Measurements from ENCODE around the gene PCDH12. TPM values are rescaled to one million over a fixed set of nuclear protein-coding genes. Genes with fewer than 3 reads are reported as not detected.
"Not testable (repeated sequence)": the region's sequence is repeated elsewhere in the genome, so short reads cannot be mapped to it uniquely, and the experiment has no call there.

Gene PCDH12
- total and polyA plus RNA-seq, 9 donors, result 13.0 to 19.9 (median 18.7) TPM

DNA sequence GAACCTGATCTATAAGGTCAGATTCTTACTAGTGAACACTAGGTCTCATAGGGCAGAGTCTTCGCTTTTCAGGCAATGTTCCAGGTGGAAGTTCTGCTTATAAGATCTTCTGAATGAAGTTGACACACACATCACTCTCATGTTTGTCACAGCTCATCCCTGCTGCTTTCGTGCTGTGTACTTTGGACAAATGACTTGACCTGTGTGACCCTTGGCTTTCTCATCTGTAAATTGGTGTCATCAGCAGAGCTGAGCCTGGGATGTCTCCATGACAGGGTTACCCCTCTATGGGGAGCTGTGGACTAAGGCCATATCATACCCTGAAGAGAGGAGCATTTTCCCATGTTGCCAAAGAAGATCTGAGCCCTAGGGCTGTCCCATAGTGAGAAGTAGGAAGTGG, 31.6 kb downstream of the PCDH12 start:
- Histone ChIP-seq H3K4me3 (ENCODE audit: low read length) (no peak overlapping the region), H3K36me3 (ENCODE audit: control insufficient read depth, insufficient read depth, low read length) (peaks cover 58% of the 10 kb centered on the region), H3K4me1 (ENCODE audit: control insufficient read depth, insufficient read depth, low read length) (peaks cover 14% of the 10 kb centered on the region), H3K9me3 (replicated peaks; ENCODE audit: control insufficient read depth, low read depth, low read length) (no peaks in the 10 kb centered on the region), H3K27me3 (ENCODE audit: control insufficient read depth, insufficient read depth, low read length) (no peaks in the 10 kb centered on the region), H3K27ac (ENCODE audit: low read length) (no peak overlapping the region)
- WGBS (ENCODE audit: insufficient coverage), result 100% methylated on average over 1 of the region's 2 CpGs
- no peak for DNase-seq

DNA sequence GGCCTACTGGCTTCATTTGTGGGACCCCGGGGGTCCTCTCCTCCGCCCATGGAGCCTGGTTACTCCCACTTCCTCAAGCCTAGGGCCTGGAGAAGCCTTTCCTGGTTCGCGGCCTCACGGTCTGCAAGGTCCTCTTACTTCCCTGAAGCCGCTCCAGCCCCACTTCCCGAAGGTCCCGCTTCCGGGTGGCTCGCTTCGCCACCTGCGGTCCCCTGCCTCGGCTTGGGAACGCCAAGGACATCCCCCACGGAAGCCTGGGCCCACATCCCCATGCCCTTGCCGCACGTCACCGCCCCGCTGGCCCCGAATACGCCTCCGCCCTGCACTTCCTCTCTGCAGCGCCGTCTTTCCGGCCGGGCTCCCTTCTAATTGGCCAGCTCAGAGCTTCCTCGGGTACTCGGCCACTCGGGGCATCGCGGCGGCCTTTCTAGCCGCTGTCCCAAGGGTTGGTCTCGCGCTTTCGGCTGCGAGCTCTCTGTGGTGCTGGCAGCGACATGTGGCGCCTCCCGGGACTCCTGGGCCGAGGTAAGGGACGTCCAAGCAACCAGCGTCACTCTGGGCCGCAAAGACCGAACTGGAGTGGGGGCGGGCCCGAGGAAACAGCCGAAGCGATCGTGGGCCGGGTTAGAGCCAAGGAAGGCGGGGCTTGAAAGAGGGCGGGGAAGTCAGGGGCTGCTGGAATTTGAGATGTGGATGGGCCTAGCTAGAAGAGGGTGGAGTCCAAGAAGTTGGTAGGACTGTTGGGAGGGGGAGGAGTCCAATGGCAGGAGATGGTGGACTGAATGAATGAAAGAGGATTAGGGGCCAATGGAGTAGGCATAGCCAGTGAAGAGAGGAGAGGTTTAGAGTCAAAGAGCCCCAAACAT, 34.3 kb downstream of the PCDH12 start, which contains the start of gene DELE1:
TSS of gene DELE1 (plus strand) at position 424 of the 866 bp plus-strand sequence. CDS start at position 495, 71 bp downstream.
- H3K27ac ChIP-seq (ENCODE audit: low read length), result peak within 1 kb of the TSS; percentile 99
- no peaks in the 10 kb centered on the region for H3K9me3 ChIP-seq (replicated peaks; ENCODE audit: control insufficient read depth, low read depth, low read length)
- peak within 1 kb of the TSS; percentile 93 for H3K4me3 ChIP-seq (ENCODE audit: low read length)
- H3K36me3 ChIP-seq (ENCODE audit: control insufficient read depth, insufficient read depth, low read length), result peaks cover 34% of the 10 kb centered on the region
- H3K4me1 ChIP-seq (ENCODE audit: control insufficient read depth, insufficient read depth, low read length), result peaks cover 14% of the 10 kb centered on the region
- peak; percentile 98 for DNase-seq
- under 1% methylated on average over 52 of the region's 53 CpGs for WGBS (ENCODE audit: insufficient coverage)
- no peaks in the 10 kb centered on the region for H3K27me3 ChIP-seq (ENCODE audit: control insufficient read depth, insufficient read depth, low read length)

DNA sequence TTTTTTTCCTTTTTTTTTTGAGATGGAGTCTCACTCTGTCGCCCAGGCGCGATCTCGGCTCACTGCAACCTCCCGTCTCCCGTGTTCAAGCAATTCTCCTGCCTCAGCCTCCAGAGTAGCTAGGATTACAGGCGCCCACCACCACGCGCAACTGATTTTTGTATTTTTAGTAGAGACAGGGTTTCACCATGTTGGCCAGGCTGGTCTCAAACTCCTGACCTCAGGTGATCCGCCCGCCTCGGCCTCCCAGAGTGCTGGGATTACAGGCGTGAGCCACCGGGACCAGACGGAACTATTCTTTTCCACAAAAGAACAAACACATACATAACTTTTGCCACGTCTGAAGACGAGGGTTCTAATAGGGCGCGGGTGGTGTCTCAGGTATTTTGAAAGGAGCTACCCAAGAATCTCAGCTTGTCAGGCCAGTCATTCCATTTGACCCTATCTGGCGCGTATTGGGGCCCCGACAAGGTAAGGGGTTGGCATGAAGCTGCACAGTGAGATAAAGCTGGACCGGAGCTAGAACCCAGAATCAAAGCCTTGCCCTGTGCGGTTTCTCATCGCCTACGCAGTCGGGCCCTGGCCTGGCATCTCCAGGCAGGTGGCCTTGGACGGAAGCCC, 35.1 kb downstream of the PCDH12 start:
- Histone ChIP-seq H3K36me3 (ENCODE audit: control insufficient read depth, insufficient read depth, low read length) (peaks cover 27% of the 10 kb centered on the region), H3K27ac (ENCODE audit: low read length) (peak overlapping the region; percentile 99), H3K4me1 (ENCODE audit: control insufficient read depth, insufficient read depth, low read length) (peaks cover 14% of the 10 kb centered on the region), H3K4me3 (ENCODE audit: low read length) (peak overlapping the region; percentile 93)
- H3K9me3 ChIP-seq (replicated peaks; ENCODE audit: control insufficient read depth, low read depth, low read length); H3K27me3 ChIP-seq (ENCODE audit: control insufficient read depth, insufficient read depth, low read length); DNase-seq: not testable (repeated sequence)
- 7% methylated on average over 9 of the region's 28 CpGs for WGBS (ENCODE audit: insufficient coverage)

DNA sequence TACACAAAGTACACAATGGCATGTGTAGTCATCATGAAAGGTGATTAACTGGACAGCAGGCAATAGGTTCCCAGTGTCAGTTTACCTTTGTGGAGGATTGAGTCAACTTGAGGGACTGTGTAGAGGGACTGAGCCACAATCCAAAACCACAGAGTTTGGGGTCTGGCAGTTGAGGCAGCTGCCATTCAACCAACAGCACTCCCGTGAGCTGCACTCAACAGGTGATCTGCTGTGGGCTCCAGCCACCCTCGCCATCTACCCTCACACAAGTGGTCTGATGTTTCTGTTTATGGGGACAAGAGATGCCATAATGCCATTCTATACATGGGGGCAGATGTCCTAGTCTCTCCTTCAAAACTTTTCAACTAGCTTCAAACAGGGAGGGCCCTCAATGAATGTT, 37.2 kb downstream of the PCDH12 start:
- DNase-seq, result no peak
- Histone ChIP-seq H3K4me1 (ENCODE audit: control insufficient read depth, insufficient read depth, low read length) (peaks cover 14% of the 10 kb centered on the region), H3K9me3 (replicated peaks; ENCODE audit: control insufficient read depth, low read depth, low read length) (no peaks in the 10 kb centered on the region), H3K27ac (ENCODE audit: low read length) (no peak overlapping the region), H3K27me3 (ENCODE audit: control insufficient read depth, insufficient read depth, low read length) (no peaks in the 10 kb centered on the region), H3K4me3 (ENCODE audit: low read length) (no peak overlapping the region), H3K36me3 (ENCODE audit: control insufficient read depth, insufficient read depth, low read length) (peaks cover 6% of the 10 kb centered on the region)
- WGBS (ENCODE audit: insufficient coverage), result no CpG with 5 or more reads among the region's 2 CpGs

DNA sequence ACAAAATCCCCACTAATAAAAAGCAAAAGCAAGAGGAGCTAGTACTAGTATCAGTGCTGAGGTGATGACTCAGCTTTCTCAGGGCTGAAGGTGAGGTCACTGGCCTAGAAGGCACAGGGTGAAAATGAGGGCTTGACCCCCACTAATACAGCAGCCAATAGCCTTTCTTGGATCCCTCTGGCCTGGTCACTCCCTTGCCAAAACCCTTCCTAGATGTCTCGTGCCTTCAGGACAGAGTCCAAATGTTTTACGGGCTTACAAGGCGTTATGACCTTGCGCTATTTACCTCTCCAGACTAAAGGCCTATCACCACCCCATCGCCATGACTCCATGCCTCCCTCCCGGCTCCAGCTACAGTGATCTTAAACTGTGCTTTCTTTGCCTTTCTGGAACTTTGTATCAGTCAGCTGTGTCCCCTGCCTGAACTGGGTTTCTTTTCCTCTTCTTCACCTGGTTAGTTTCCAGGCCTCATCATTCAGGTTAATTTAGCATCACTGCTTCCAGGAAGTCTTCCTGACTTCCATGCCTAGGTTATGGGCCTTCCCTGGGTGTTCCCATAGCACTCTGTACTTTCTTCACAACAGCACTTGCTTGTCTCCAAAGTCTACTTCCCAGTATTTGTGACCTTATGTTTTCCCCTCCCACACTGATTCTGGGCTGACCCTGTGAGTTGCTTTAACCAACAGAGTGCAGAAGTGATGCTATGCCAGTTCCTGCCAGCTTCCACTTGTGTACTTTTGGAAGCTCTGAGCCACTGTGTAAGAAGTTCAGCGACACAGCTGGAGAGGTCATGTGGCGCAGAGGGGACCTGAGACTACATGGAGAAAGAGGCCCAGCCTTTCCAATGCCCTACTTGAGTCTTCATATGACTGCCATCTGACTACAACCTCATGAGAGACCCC, 38.5 kb downstream of the PCDH12 start:
- H3K27me3 ChIP-seq (ENCODE audit: control insufficient read depth, insufficient read depth, low read length), result no peaks in the 10 kb centered on the region
- no peak for DNase-seq
- 81% methylated on average over 8 of the region's 8 CpGs for WGBS (ENCODE audit: insufficient coverage)
- no peak overlapping the region for H3K4me3 ChIP-seq (ENCODE audit: low read length)
- peaks cover 13% of the 10 kb centered on the region for H3K4me1 ChIP-seq (ENCODE audit: control insufficient read depth, insufficient read depth, low read length)
- no peaks in the 10 kb centered on the region for H3K9me3 ChIP-seq (replicated peaks; ENCODE audit: control insufficient read depth, low read depth, low read length)
- no peak overlapping the region for H3K27ac ChIP-seq (ENCODE audit: low read length)
- H3K36me3 ChIP-seq (ENCODE audit: control insufficient read depth, insufficient read depth, low read length), result no peaks in the 10 kb centered on the region

DNA sequence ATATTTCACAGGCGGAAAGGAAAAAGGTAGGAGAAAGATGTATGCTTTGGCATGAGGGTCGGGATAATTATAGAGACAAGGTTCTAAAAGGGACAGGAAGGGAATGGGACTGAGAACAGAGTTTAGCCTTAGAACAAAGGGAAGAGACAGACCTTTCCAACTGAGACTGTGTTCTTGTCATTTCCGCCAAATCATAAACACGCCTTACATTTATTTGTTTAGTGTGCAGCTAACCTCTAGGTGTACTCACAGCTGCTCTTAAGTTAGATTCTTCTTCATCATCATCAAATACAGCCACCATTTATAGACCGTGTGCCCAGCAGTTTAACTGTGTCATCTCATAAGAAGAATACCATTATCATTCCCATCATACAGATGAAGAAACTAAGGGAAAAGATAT, 40.2 kb downstream of the PCDH12 start:
- H3K4me1 ChIP-seq (ENCODE audit: control insufficient read depth, insufficient read depth, low read length), result peaks cover 12% of the 10 kb centered on the region
- H3K27me3 ChIP-seq (ENCODE audit: control insufficient read depth, insufficient read depth, low read length), result peaks cover 5% of the 10 kb centered on the region
- H3K36me3 ChIP-seq (ENCODE audit: control insufficient read depth, insufficient read depth, low read length), result no peaks in the 10 kb centered on the region
- no peak overlapping the region for H3K27ac ChIP-seq (ENCODE audit: low read length)
- WGBS (ENCODE audit: insufficient coverage), result 44% methylated on average over 2 of the region's 5 CpGs
- DNase-seq, result no peak
- H3K9me3 ChIP-seq (replicated peaks; ENCODE audit: control insufficient read depth, low read depth, low read length), result no peaks in the 10 kb centered on the region
- H3K4me3 ChIP-seq (ENCODE audit: low read length), result no peak overlapping the region

DNA sequence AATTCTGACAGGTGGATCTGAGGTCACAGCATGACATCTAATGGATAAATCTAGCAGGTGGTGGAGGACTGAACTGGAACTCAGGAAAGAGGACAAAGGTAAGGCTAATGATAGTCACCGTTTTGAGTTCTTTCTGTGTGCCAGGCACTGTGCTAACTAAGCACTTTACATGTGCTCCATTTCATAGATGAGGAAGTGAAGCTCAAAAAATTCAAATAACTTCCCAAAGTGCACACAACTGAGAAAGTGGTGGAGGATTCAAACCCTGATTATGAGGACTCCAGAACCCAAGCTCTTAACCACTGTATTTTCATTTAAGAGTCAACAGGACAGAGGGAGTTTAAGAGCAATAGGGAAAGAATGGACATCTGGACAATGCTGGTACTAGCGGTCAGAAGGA, 41.5 kb downstream of the PCDH12 start:
- Histone ChIP-seq H3K27ac (ENCODE audit: low read length) (no peak overlapping the region), H3K36me3 (ENCODE audit: control insufficient read depth, insufficient read depth, low read length) (no peaks in the 10 kb centered on the region), H3K27me3 (ENCODE audit: control insufficient read depth, insufficient read depth, low read length) (peaks cover 5% of the 10 kb centered on the region), H3K4me3 (ENCODE audit: low read length) (no peak overlapping the region), H3K9me3 (replicated peaks; ENCODE audit: control insufficient read depth, low read depth, low read length) (no peaks in the 10 kb centered on the region), H3K4me1 (ENCODE audit: control insufficient read depth, insufficient read depth, low read length) (peaks cover 10% of the 10 kb centered on the region)
- WGBS (ENCODE audit: insufficient coverage), result 81% methylated on average over 1 of the region's 2 CpGs
- no peak for DNase-seq

DNA sequence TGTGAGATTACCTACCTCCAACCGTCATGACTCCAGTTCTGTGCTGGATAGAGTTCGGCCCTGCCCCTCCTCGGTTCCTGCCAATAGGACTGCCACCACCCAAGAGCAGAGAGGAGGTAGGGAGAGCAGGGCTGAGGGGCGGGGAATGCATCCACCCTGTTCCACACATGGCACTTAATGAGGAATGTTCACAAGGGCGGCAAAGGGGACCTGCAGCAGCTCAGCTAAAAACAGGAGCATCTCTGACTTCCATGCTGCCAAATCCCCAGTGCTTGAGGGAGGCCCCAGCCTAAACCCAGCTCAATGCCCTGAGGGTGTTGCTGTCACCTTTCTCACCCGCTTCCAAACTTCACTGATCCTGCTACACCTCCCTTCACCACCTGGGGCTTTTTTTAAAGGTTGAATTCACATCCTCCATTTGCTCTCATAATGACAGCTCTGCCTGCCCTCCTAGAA, 42.1 kb downstream of the PCDH12 start:
- no peaks in the 10 kb centered on the region for H3K9me3 ChIP-seq (replicated peaks; ENCODE audit: control insufficient read depth, low read depth, low read length)
- no peak for DNase-seq
- H3K4me1 ChIP-seq (ENCODE audit: control insufficient read depth, insufficient read depth, low read length), result peaks cover 10% of the 10 kb centered on the region
- H3K27me3 ChIP-seq (ENCODE audit: control insufficient read depth, insufficient read depth, low read length), result peaks cover 5% of the 10 kb centered on the region
- H3K36me3 ChIP-seq (ENCODE audit: control insufficient read depth, insufficient read depth, low read length), result no peaks in the 10 kb centered on the region
- no peak overlapping the region for H3K27ac ChIP-seq (ENCODE audit: low read length)
- no peak overlapping the region for H3K4me3 ChIP-seq (ENCODE audit: low read length)
- 40% methylated on average over 4 of the region's 6 CpGs for whole genome bisulfite sequencing (ENCODE audit: insufficient coverage)

DNA sequence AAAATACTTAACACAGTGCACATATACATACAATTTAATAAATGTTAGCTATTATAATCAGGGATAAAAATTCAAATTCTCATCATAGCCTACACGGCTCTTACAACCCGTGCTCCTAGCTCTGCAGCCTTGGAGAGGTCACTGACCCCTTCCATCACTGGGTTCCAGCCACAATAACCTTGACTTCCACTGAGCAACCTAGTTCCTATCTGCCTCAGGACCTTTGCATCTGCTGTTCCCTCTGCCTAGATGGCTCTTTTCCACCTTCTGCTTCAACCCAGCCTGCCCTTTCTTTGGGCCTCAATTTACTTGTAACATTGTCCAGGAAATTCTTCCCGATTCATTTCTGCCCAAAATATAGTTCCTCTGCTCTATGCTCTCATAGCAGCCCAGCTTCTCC, 43.2 kb downstream of the PCDH12 start:
- Histone ChIP-seq H3K36me3 (ENCODE audit: control insufficient read depth, insufficient read depth, low read length) (no peaks in the 10 kb centered on the region), H3K27ac (ENCODE audit: low read length) (no peak overlapping the region), H3K4me3 (ENCODE audit: low read length) (no peak overlapping the region), H3K9me3 (replicated peaks; ENCODE audit: control insufficient read depth, low read depth, low read length) (no peaks in the 10 kb centered on the region), H3K27me3 (ENCODE audit: control insufficient read depth, insufficient read depth, low read length) (peaks cover 5% of the 10 kb centered on the region), H3K4me1 (ENCODE audit: control insufficient read depth, insufficient read depth, low read length) (peaks cover 10% of the 10 kb centered on the region)
- 92% methylated on average over 3 of the region's 3 CpGs for WGBS (ENCODE audit: insufficient coverage)
- DNase-seq, result no peak
